GM10847 (cell line): ENCODE data around the gene CALD1.

ENCODE experiments used
- POLR2A ChIP-seq: IDR thresholded peaks from 2 replicates; pipeline ENCODE4 v1.6.1; 2011; ENCODE audit not compliant: insufficient read length; ENCODE audit errors: extremely low read depth

Gene CALD1

GRCh38 chr7:134931487-134931886, 152.1 kb downstream of the CALD1 start:
- no peak for TF ChIP-seq POLR2A

DNA sequence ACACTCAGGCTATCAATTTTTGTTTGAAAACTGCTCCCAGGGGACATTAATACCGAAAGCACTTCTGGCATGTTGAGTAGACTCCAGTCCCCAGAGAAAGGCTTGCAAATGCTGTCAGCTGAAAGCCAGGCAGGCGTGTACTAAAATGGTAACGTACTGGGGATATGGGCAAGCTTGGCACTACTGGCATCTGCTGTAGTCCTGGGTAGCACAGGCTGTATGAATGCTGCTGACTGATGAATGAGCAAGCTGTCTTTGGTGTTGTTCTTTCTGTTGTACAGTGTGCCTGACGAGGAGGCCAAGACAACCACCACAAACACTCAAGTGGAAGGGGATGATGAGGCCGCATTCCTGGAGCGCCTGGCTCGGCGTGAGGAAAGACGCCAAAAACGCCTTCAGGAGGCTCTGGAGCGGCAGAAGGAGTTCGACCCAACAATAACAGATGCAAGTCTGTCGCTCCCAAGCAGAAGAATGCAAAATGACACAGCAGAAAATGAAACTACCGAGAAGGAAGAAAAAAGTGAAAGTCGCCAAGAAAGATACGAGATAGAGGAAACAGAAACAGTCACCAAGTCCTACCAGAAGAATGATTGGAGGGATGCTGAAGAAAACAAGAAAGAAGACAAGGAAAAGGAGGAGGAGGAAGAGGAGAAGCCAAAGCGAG, 153.4 kb downstream of the CALD1 start:
- TF ChIP-seq POLR2A: no peak

- TF ChIP-seq POLR2A: no peak
These were observed 154.1 kb downstream of the CALD1 start for GRCh38 chr7:134933460-134934068.

DNA sequence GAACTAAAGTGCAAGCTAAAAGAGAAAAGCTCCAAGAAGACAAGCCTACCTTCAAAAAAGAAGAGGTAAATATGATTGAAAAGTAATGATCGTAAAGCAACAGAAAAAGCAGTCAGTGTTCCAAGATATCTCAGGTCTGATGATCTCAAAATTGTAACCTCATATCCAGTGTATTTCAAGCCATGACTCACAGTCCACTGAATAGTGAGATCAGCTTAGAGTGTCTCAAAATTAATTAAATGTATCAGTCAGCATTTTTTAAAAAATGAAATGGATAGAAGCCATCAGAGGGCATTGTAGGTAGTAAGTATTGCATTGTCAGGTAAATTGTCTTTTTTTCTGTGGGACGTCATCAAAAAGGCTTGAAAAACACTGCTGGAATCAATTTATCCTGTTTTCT, 156.3 kb downstream of the CALD1 start:
- TF ChIP-seq POLR2A: no peak

- no peak for TF ChIP-seq POLR2A
These were observed 157.6 kb downstream of the CALD1 start for GRCh38 chr7:134936893-134937510.

- no peak for TF ChIP-seq POLR2A
These were observed 158.7 kb downstream of the CALD1 start for GRCh38 chr7:134938141-134938540.

DNA sequence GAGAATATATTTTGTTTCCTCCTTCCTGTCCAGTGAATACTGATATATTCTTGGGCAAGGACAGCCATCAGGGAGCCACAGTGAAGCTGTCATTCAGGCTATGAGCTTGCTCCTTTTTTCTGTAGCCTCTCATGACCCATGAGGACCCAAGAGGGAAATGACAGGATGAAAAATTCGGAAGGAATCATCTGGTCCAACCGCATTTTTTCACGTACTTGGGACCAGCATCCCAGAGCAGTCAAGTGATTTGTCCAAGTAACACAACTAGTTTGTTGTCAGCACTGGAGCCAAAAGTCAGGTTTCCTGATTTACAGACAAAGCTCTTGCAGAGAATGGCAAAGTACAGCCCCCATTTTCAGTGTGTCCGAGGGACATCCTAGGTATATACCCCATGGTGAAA, 159.7 kb downstream of the CALD1 start:
- TF ChIP-seq POLR2A: no peak

GRCh38 chr7:134940729-134941128, 161.3 kb downstream of the CALD1 start:
- TF ChIP-seq POLR2A: no peak

DNA sequence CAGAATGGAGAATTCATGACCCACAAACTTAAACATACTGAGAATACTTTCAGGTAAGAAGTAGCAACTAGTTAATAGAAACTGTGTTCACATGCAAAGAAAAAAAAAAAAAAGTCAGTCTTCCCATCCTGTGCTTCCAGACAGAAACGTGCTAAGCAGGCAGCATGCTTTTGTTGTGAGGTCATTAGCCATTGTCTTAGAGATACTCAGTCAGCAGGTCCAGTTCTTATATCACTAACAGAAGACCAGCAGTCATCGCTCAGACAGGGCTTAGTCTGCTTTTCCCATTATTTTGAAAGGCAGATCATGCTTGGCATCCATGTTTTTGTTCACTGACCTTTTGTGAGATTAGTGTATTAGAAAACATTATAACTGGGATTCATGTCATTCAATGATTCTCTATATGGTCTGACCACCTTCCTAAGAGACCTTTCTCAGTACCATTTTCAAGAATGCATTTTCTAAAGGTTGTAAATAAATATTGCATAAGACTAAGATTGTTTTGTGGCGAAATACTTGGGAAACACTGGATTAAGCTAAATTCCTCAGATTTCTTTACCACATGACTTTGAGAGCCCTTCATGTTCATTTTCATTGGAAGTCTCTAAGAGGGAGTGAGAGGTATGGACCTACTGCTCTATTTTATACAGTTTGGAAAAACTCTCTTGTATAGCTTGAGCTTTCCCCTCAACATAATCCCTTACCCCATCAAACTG, 161.9 kb downstream of the CALD1 start:
- no peak for TF ChIP-seq POLR2A

DNA sequence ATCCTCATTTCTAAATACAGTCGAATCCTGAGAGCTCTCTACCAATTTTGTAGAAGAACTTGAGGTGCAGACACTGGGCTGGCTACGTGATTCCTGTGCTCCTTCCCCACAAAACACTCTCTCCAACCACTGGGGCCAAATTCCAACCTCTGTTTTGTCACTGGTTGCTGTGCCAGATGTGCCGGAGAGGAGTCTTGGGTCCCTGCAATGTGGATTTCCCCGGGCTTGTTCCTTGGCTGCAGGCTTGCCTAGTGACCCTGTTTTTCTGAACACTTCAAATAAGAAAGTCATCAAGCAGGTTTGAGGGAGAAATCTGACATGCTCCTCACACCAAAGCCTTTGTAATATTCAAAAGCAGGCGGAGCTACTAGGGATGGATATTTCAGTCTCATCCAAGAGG, 162.5 kb downstream of the CALD1 start:
- TF ChIP-seq POLR2A: no peak

DNA sequence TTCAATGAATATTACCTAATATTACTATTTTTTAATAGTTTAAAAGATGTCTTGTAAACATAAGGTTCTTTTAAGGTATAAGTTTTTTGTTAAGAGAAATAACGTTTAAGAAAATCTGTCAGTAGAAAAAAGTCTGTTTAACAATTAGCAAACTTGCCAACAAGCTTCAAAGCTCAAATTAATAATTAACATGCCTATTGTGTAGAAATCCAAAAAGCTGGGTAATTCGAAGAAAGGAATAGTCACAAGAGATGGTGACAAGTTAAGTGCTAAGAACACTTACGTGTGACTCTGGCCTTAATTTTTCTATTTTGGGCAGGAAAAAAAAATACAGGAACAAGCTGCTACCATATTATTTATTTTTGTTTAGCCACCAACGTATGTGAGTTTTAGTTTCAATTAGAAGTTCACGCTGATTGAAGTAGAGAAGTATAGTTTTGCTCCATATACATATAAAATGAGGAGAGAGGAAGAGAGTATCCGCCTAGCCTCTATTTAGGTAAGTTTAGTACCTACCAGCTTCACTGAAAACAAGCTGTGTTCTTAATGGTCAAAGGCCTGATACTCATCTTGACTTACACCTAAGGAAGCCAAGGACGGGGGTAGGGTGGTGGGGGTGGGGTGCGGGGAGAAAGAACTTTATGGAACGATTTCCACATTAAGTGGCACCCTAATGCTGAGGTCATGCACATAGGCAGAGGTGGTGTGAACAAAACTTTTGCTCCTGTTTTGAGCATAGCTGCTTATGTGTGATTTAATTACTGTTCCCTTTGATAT, 163.4 kb downstream of the CALD1 start:
- no peak for TF ChIP-seq POLR2A

DNA sequence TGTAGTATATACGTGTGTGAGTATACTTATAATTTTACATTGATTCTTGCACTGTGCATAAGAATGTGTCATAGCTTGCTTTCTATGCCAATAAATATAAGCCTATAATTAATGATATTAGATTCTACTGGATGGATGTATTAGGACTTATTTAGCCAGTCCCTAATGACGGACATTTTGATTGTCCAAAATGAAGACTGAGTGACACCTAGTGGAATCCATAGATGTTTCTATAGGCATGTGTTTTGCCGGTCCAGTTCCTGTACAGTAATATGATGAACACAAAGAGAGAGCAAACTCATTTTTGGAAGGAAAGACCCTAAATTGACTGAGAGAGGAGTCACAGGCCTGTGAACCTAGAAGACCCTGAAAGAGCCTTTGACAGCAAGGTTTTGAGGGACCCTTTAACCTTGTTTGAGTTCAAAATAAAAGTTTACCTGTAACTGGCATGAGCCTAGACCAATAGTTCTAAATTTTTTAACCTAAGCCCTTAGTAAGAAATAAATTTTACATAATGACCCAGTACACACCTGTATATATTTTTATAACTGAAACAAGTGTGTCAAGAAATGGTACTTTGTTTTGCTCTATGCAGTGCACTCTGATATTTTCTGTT, 164.5 kb downstream of the CALD1 start:
- TF ChIP-seq POLR2A: no peak

- no peak for TF ChIP-seq POLR2A
These were observed 166.3 kb downstream of the CALD1 start for GRCh38 chr7:134945691-134946090.

- no peak for TF ChIP-seq POLR2A
These were observed 166.8 kb downstream of the CALD1 start for GRCh38 chr7:134946260-134946659.

- no peak for TF ChIP-seq POLR2A
These were observed 167.9 kb downstream of the CALD1 start for GRCh38 chr7:134947329-134947728.

DNA sequence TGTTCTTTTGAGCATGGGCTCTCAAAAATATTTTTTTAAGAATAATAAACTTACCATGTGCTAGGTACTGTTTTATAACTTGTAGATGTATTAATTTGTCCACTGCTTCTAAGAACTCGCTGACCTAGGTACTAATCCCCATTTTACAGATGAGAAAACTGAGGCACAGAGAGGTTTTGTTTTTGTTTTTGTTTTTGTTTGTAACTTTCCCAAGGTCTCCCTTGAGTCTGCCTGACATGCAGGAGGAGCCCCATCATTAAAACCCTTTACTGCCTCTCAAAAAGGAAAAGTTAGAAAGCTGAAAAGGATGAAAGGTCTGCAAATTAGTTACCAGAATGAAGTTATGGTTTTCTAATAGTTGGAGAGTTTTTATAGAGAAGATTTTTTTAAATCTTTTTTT, 168.4 kb downstream of the CALD1 start:
- TF ChIP-seq POLR2A: no peak
